GM12878 (cell line): Measurements from ENCODE around the gene TCF4. TPM values are rescaled to one million over a fixed set of nuclear protein-coding genes. Genes with fewer than 3 reads are reported as not detected.

Source experiments
- ATAC-seq: fragments of 200-7000 bp; cut with Tn5 transposase; 3 replicates; pipeline ENCODE4 v1.9.1; 2020; ENCODE audit warnings: mild to moderate bottlenecking, moderate library complexity
- BruUV-seq: library from RNA; stranded (reverse); fragments of 400-500 nt; replicated peaks from 2 replicates; lab custom pipeline; 2021; lab: Mats Ljungman, UMichigan
- CTCF ChIA-PET: fragments of 300-600 bp; sonication (Branson Sonifier 250); formaldehyde crosslinking; extraction: SDS; loops from one replicate; lab custom pipeline; 2021; ENCODE audit warnings: inconsistent platforms; lab: Yijun Ruan, JAX
- POLR2A ChIA-PET: fragments of 350-600 bp; formaldehyde crosslinking; extraction: SDS; loops from one replicate; lab custom pipeline; 2021; ENCODE audit warnings: inconsistent platforms; lab: Charles Lee
- RAD21 ChIA-PET: fragments of 300-600 bp; sonication (Branson Sonifier 250); formaldehyde crosslinking; loops from one replicate; lab custom pipeline; 2023; ENCODE audit warnings: antibody characterized with exemption; ENCODE audit not compliant: unreplicated experiment; lab: Charles Lee
- SMC1A ChIA-PET: fragments of 300-600 bp; sonication (Branson Sonifier 250); formaldehyde crosslinking; loops from one replicate; lab custom pipeline; 2023; ENCODE audit not compliant: unreplicated experiment, uncharacterized antibody; lab: Charles Lee
- DNase-seq: peaks from one replicate; pipeline ENCODE4 v3.0.0-alpha.2; 2011; ENCODE audit warnings: low read depth, low spot score
- FAIRE-seq: peaks from 3 replicates; lab custom pipeline; 2011; peaks lifted over from hg19 to GRCh38; lab: Jason Lieb, UNC
- H2AFZ ChIP-seq: 2 replicates; pipeline ENCODE4 v1.6.0; 2011; ENCODE audit warnings: low read depth, low read length, control low read depth; ENCODE audit not compliant: control insufficient read depth
- H3K27ac ChIP-seq: 2 replicates; pipeline ENCODE4 v1.5.1; 2011; ENCODE audit warnings: control low read depth; ENCODE audit not compliant: control insufficient read depth, insufficient read depth
- H3K27me3 ChIP-seq, 2 experiments: replicated peaks in 1 of 2; 2 replicates each; pipeline versions ENCODE4 v1.6.0 to v1.6.1; 2011; ENCODE audit warnings: low read length in 1 of 2; ENCODE audit not compliant: control insufficient read depth in 2 of 2, insufficient read depth in 2 of 2
- H3K36me3 ChIP-seq, 2 experiments: 2 replicates each; pipeline ENCODE4 v1.5.1; 2011; ENCODE audit warnings: low read length in 1 of 2; ENCODE audit not compliant: control insufficient read depth in 2 of 2, insufficient read depth in 2 of 2
- H3K4me1 ChIP-seq: 2 replicates; pipeline ENCODE4 v1.6.1; 2011; ENCODE audit warnings: mild to moderate bottlenecking, low read length, moderate library complexity, mixed read lengths; ENCODE audit not compliant: control insufficient read depth, insufficient read depth
- H3K4me2 ChIP-seq: 2 replicates; pipeline ENCODE4 v1.6.0; 2011; ENCODE audit warnings: control low read depth; ENCODE audit not compliant: control insufficient read depth, insufficient read depth
- H3K4me3 ChIP-seq: fragments of 200-600 bp; sonication (generic); 2 replicates; pipeline ENCODE4 v1.5.1; 2016
- H3K79me2 ChIP-seq: 2 replicates; pipeline ENCODE4 v1.6.0; 2011; ENCODE audit warnings: low read length; ENCODE audit not compliant: control insufficient read depth, insufficient read depth
- H3K9ac ChIP-seq: 2 replicates; pipeline ENCODE4 v1.8.0; 2011; ENCODE audit warnings: low read length, control low read depth, mixed read lengths; ENCODE audit not compliant: control insufficient read depth, insufficient read depth
- H3K9me3 ChIP-seq: replicated peaks from 3 replicates; pipeline ENCODE4 v1.5.1; 2011; ENCODE audit warnings: mild to moderate bottlenecking, low read length; ENCODE audit not compliant: control insufficient read depth, insufficient read depth
- H4K20me1 ChIP-seq: 2 replicates; pipeline ENCODE4 v1.6.0; 2011; ENCODE audit not compliant: control insufficient read depth, insufficient read depth
- BRCA1 ChIP-seq: IDR thresholded peaks from 2 replicates; pipeline ENCODE4 v1.6.1; 2011; ENCODE audit warnings: low read depth, low read length, improper control_type of control experiment
- ETV6 ChIP-seq, 2 experiments: fragments of 450-650 bp in 1 of 2; IDR thresholded peaks in 1 of 2; conservative IDR thresholded peaks in 1 of 2; 2 replicates each; pipeline ENCODE4 v1.6.1; 2014; ENCODE audit warnings: antibody characterized with exemption in 1 of 2, borderline replicate concordance in 1 of 2, low read depth in 1 of 2, mild to moderate bottlenecking in 1 of 2, moderate library complexity in 1 of 2
- MYC ChIP-seq: IDR thresholded peaks from 2 replicates; pipeline ENCODE4 v1.6.1; 2011; ENCODE audit warnings: mild to moderate bottlenecking, low read length, moderate library complexity, inconsistent platforms; ENCODE audit not compliant: insufficient read depth, insufficient replicate concordance, insufficient read length, severe bottlenecking
- NR2C1 ChIP-seq: fragments of 450-650 bp; IDR thresholded peaks from 2 replicates; pipeline ENCODE4 v1.6.1; 2017; ENCODE audit warnings: antibody characterized with exemption, mild to moderate bottlenecking, moderate library complexity
- NR2F1 ChIP-seq: fragments of 450-650 bp; conservative IDR thresholded peaks from 2 replicates; pipeline ENCODE4 v1.6.1; 2017; ENCODE audit warnings: mild to moderate bottlenecking
- RB1 ChIP-seq: fragments of 450-650 bp; formaldehyde crosslinking; IDR thresholded peaks from 2 replicates; pipeline ENCODE4 v1.6.1; 2017; ENCODE audit warnings: mild to moderate bottlenecking, borderline replicate concordance
- RELA ChIP-seq: fragments of 450-650 bp; IDR thresholded peaks from 2 replicates; pipeline ENCODE4 v1.8.0; 2014; ENCODE audit warnings: borderline replicate concordance; ENCODE audit not compliant: partially characterized antibody
- STAT3 ChIP-seq: IDR thresholded peaks from 2 replicates; pipeline ENCODE4 v1.6.1; 2011; ENCODE audit warnings: low read depth, low read length, improper control_type of control experiment
- WRNIP1 ChIP-seq: IDR thresholded peaks from 2 replicates; pipeline ENCODE4 v1.6.1; 2011; ENCODE audit warnings: low read depth, low read length, improper control_type of control experiment, borderline replicate concordance
- ZBED1 ChIP-seq: IDR thresholded peaks from 2 replicates; pipeline ENCODE4 v1.6.1; 2016; ENCODE audit warnings: borderline replicate concordance
- ZNF217 ChIP-seq: fragments of 450-650 bp; IDR thresholded peaks from 2 replicates; pipeline ENCODE4 v1.6.1; 2017; ENCODE audit warnings: antibody characterized with exemption, mild to moderate bottlenecking
- whole genome bisulfite sequencing: methylation state at CpG from one replicate; pipeline ENCODE4 v1.1.6; 2016; ENCODE audit warnings: low lambda C conversion rate; ENCODE audit not compliant: insufficient replicate concordance, insufficient coverage; ENCODE audit errors: missing lambda C conversion rate; 5-methylcytosine and 5-hydroxymethylcytosine counted together
- in situ Hi-C: fragments of 300-500 bp; cut with MboI; formaldehyde crosslinking; loops from 9 replicates; pipeline ENCODE4 v1.14.3; 2018; ENCODE audit warnings: mixed read lengths
- intact Hi-C: fragments of 100-400 bp; cut with micrococcal nuclease; formaldehyde crosslinking; loops from one replicate; pipeline ENCODE4 v1.14.2; 2022; ENCODE audit not compliant: unreplicated experiment
- polyA plus RNA-seq, 11 experiments: library from polyadenylated mRNA; depleted of rRNA in 4 of 11; unstranded in 6 of 11; stranded (reverse) in 5 of 11; fragments of >200 nt; fragmentation: Nextera tagmentation in 4 of 11; fragmentation: Illumina TruSeq in 1 of 11; extraction: Ambion mirVana in 4 of 11; extraction: Trizol in 1 of 11; gene quantifications; 1 replicate in 1 of 11; 2 replicates in 10 of 11; pipeline versions ENCODE4 v1.2.1 to v1.2.3, GENCODE V29; 2011 to 2016; ENCODE audit warnings: inconsistent platforms in 2 of 11, missing spikeins in 2 of 11, low read depth in 1 of 11
- total RNA-seq, 4 experiments: library from RNA; depleted of rRNA in 3 of 4; stranded (reverse); fragments of >200 nt in 3 of 4; fragmentation: Illumina TruSeq in 1 of 4; extraction: Trizol in 1 of 4; gene quantifications; 2 replicates each; pipeline versions ENCODE4 v1.2.1 to v1.2.3, GENCODE V29; 2013 to 2021
- TF ChIP-seq, protein P1 (sequence below): fragments of 450-650 bp; IDR thresholded peaks from 2 replicates; pipeline ENCODE4 v1.6.1; 2016; ENCODE audit warnings: mild to moderate bottlenecking
- TF ChIP-seq, protein P2 (sequence below): fragments of 450-650 bp; IDR thresholded peaks from 2 replicates; pipeline ENCODE4 v1.6.1; 2014; ENCODE audit warnings: mild to moderate bottlenecking
- TF ChIP-seq, protein P3 (sequence below): fragments of 450-650 bp; IDR thresholded peaks from 2 replicates; pipeline ENCODE4 v1.6.1; 2016; ENCODE audit warnings: mild to moderate bottlenecking, moderate library complexity, borderline replicate concordance
- TF ChIP-seq, protein P4 (sequence below): fragments of 450-650 bp; conservative IDR thresholded peaks from 2 replicates; pipeline ENCODE4 v1.6.1; 2017; ENCODE audit warnings: mild to moderate bottlenecking, moderate library complexity

TCF4 gene
- total and polyA plus RNA-seq, 10 of the 15 experiments (the other 5 are each of a cell fraction or from before 2014, with no cell fraction given) = 15.2 to 94.0 (median 31.5) TPM

DNA sequence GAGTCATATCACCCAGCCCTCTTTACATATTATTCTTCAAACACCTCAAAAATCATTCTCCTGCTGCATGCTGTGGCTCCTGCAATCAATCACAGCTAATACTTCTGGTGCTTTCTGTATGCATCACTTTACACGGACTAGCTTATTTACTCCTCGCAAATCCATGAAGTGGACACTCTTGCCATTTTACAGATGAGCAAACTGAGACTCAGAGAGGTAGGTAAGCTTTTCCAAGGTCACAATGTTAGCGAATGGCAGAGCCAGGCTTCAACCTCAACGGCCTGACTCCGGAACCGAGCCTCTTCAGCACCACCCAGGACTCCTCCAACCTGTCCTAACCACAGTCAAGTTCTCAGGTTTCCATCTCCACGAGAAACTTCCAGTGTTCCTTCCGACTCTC is 36.8 kb downstream of the TCF4 start (continued):
- TF ChIP-seq, protein P1, sequence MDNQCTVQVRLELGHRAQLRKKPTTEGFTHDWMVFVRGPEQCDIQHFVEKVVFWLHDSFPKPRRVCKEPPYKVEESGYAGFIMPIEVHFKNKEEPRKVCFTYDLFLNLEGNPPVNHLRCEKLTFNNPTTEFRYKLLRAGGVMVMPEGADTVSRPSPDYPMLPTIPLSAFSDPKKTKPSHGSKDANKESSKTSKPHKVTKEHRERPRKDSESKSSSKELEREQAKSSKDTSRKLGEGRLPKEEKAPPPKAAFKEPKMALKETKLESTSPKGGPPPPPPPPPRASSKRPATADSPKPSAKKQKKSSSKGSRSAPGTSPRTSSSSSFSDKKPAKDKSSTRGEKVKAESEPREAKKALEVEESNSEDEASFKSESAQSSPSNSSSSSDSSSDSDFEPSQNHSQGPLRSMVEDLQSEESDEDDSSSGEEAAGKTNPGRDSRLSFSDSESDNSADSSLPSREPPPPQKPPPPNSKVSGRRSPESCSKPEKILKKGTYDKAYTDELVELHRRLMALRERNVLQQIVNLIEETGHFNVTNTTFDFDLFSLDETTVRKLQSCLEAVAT = no peak

DNA sequence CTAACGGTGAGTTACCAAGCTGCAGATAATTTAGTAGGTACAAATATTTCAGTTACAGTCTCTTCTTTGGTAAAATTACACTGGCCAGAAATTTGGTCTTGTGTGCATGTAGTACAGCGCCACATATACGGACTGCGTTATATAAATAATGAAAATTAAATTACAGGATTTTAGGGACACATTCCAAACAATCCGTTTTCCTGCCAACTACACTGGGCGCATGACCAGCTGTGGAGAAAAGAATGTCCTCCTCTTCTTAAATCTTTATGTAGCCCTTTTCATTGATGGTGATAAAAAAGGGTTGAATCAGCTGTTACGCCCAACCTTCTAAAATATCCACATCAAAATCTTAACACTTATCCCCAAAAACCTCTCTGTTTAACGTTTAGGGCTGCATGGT is 37.5 kb downstream of the TCF4 start:
- intact Hi-C loops = no loop called here
- CTCF ChIA-PET = no interaction called here
- no peak for DNase-seq
- no peak for TF ChIP-seq NR2F1
- TF ChIP-seq ZNF217 = no peak
- TF ChIP-seq, protein P2, sequence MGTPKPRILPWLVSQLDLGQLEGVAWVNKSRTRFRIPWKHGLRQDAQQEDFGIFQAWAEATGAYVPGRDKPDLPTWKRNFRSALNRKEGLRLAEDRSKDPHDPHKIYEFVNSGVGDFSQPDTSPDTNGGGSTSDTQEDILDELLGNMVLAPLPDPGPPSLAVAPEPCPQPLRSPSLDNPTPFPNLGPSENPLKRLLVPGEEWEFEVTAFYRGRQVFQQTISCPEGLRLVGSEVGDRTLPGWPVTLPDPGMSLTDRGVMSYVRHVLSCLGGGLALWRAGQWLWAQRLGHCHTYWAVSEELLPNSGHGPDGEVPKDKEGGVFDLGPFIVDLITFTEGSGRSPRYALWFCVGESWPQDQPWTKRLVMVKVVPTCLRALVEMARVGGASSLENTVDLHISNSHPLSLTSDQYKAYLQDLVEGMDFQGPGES = no peak
- no peak for TF ChIP-seq NR2C1
- TF ChIP-seq RB1 = no peak
- TF ChIP-seq RELA = no peak
- TF ChIP-seq, protein P3, sequence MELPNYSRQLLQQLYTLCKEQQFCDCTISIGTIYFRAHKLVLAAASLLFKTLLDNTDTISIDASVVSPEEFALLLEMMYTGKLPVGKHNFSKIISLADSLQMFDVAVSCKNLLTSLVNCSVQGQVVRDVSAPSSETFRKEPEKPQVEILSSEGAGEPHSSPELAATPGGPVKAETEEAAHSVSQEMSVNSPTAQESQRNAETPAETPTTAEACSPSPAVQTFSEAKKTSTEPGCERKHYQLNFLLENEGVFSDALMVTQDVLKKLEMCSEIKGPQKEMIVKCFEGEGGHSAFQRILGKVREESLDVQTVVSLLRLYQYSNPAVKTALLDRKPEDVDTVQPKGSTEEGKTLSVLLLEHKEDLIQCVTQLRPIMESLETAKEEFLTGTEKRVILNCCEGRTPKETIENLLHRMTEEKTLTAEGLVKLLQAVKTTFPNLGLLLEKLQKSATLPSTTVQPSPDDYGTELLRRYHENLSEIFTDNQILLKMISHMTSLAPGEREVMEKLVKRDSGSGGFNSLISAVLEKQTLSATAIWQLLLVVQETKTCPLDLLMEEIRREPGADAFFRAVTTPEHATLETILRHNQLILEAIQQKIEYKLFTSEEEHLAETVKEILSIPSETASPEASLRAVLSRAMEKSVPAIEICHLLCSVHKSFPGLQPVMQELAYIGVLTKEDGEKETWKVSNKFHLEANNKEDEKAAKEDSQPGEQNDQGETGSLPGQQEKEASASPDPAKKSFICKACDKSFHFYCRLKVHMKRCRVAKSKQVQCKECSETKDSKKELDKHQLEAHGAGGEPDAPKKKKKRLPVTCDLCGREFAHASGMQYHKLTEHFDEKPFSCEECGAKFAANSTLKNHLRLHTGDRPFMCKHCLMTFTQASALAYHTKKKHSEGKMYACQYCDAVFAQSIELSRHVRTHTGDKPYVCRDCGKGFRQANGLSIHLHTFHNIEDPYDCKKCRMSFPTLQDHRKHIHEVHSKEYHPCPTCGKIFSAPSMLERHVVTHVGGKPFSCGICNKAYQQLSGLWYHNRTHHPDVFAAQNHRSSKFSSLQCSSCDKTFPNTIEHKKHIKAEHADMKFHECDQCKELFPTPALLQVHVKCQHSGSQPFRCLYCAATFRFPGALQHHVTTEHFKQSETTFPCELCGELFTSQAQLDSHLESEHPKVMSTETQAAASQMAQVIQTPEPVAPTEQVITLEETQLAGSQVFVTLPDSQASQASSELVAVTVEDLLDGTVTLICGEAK = no peak
- no peak for TF ChIP-seq MYC
- TF ChIP-seq, protein P4, sequence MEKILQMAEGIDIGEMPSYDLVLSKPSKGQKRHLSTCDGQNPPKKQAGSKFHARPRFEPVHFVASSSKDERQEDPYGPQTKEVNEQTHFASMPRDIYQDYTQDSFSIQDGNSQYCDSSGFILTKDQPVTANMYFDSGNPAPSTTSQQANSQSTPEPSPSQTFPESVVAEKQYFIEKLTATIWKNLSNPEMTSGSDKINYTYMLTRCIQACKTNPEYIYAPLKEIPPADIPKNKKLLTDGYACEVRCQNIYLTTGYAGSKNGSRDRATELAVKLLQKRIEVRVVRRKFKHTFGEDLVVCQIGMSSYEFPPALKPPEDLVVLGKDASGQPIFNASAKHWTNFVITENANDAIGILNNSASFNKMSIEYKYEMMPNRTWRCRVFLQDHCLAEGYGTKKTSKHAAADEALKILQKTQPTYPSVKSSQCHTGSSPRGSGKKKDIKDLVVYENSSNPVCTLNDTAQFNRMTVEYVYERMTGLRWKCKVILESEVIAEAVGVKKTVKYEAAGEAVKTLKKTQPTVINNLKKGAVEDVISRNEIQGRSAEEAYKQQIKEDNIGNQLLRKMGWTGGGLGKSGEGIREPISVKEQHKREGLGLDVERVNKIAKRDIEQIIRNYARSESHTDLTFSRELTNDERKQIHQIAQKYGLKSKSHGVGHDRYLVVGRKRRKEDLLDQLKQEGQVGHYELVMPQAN = no peak
- no peak for TF ChIP-seq ZBED1
- TF ChIP-seq ETV6 (conservative IDR thresholded peaks at IDR 0.05 in 1 of 2, IDR thresholded peaks at IDR 0.05 in 1 of 2; ENCODE audit: borderline replicate concordance in 1 of 2, low read depth in 1 of 2) = no peak
- no peak for TF ChIP-seq BRCA1
- TF ChIP-seq WRNIP1 = no peak
- TF ChIP-seq STAT3 = no peak

More for the DNA sequence above, 37.5 kb downstream of the TCF4 start:
- FAIRE-seq = no peak
- ATAC-seq = no peak
- Histone ChIP-seq H4K20me1 (no peaks in the 10 kb centered on the region), H3K4me3 (no peak overlapping the region), H2AFZ (no peak overlapping the region), H3K4me2 (no peak overlapping the region), H3K27ac (no peak overlapping the region), H3K79me2 (no peaks in the 10 kb centered on the region), H3K36me3 (no peaks in the 10 kb centered on the region), H3K4me1 (no peaks in the 10 kb centered on the region), H3K9me3 (no peaks in the 10 kb centered on the region), H3K9ac (no peak overlapping the region), H3K27me3 (no peaks in the 10 kb centered on the region)
- 61% methylated on average over 8 of the region's 8 CpGs for WGBS
- in situ Hi-C loops = no loop called here
- ChIA-PET RAD21 (no interaction called here), POLR2A (no interaction called here), SMC1A (interaction anchor here (0.6 kb wide), 1 partner anchor 225 kb away, joined by 3 read pairs; no protein-coding TSS in a partner anchor)
- no TSS peak for BruUV-seq
